ENCODE data around the gene WNT7B.

Gene WNT7B

DNA sequence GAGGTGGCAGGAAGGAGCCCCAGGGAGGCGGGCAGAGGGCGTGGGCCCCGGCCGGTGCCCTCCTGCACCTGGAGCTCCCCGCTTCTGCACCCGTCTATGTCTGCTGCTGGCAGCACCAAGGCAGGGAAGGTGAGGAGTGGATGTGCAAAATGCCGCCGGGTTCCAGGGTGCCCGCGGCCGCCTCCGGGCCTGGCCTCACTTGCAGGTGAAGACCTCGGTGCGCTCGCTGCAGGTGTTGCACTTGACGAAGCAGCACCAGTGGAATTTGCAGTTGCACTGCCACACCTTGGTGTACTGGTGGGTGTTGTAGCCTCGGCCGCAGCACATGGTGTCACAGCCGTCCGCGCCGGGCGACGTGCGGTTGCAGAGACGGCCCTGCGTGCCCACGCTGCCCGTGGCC is 54.3 kb downstream of the WNT7B start:
- no peak for FAIRE-seq

DNA sequence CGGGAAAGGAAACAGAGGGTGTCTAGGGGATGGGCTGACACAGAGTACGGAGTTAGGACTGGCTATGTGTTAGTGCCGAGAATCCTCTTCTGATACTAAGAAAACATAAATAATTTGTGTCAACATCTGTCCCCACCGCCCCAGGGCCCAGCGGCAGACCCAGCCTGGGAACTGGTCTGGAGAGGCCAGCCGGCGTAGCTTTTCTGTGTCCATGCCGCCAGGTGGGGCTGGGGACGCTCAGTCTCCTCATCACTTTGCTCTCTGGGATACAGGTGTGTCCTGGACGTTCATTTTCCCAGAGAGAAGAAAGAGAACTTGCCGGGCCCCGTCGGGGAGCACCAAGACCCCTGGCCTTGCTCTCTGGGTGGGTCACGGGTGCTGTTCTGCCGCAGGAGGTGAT is 54.7 kb downstream of the WNT7B start:
- FAIRE-seq: no peak

DNA sequence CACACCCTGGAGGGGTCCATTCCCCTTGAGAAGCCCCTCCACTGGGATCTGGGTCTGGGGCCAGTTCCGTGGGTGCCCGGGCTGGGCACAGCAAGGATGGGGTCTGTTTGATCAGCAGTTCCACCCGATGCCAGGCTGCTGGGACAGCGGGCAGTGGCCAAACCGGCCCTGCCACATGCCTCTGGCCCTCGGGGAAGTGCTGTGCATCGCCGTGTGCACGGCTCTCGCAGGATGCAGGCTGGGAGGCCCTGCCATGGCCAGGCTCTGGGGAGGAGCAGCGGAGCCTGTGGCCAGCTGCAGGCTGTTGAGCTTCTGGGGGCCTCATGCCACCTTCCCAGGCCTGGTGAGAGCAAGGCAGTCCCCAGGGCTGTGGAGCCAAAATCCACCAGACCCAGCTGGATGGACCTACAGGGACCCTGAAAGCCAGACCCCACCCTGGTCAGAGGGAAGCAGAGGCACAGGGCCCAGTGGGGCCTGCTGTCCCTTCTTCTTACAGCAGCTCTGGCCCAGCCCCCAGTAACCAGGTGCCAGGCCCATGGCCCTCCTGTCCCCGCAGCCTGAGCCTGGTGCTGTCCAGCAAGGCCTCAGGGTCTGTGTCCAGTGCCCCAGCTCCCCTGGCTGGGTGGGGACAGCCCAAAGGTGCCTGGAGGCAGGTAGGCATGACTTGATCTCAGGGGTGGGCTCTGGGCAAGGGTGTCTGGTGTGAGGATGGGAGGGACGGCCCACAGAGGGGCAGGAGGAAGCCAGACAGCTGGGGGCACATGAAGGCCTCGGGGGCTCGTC is 57.3 kb downstream of the WNT7B start:
- no peak for FAIRE-seq

DNA sequence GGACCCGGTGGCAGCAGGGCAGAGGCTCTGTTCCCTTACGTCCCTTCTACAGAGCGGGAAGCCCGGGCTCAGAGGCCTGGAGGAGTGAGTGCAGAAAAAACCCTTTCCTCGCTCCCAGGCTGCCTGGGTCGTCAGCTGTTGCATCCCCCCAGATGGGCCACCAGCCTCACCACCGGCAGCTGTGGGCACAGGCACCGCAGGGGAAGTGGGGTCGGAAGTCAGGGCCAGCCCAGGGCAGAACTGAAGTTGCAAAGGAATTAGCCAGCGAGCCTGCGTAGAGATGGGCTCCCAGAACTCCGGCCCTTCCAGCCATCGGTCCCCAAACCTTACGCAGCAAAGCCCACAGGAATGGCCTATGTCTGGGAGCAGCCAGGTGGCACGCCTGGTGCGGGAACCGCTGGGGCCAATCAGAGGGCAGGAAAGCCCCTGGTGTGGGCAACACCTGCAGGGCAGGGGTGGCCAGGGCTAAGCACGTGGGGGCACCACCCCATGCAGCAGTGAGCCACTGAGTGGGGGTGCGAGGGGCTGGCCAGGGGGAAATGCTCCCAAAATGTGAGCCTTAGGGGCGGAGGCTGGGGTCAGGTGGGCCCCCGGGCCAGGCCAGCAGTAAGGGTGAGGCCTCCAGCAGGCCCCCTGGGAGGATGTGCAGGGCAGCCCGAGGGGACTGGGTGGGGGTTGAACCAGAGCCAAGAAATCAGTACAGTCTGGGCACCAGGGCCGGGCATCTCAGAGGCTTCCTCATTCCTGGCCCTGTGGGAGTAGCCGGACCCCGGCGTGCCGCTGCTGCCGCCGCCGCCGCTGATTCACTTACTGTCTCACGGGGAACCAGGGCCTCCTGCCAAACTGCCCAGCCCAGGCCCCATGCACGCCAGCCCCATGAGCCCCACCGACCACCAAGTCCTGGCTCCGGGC is 58.2 kb downstream of the WNT7B start:
- no peak for FAIRE-seq

DNA sequence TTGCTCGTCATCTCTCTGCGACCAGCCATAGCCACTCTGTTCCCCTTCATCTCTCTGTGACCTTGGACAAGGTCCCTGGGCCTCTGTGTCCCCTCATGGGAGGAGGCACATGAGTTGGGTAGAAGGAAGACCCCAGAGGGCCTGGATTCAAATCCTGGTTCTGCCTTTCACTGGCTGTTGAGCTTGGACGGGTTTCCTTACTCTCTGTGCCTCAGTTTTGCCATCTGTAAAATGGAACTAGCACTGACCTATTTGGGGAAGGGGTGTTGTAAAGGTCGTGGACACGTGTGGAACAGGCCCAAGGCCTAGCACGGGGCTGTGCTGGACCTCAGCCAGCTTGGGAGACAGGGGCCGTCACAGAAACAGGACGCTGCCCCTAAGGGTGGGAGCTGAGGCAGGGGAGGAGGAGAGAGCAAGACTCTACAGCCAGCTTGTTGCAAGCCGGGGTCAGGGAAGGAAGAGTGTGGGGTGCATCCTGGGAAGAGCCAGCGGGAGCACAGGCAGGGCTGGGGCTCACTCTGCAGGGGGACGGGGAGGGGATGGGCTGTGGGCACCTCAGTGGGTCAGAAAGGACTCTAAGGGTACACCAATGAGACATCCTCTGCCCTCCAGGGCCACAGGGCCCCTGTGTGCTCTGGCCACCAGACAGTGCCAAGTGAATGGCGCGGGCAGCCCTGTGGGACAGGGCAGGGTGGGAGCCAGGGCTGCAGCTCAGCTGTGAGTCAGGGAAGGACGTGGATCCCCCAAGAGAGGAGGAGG is 59.1 kb downstream of the WNT7B start:
- no peak for FAIRE-seq

DNA sequence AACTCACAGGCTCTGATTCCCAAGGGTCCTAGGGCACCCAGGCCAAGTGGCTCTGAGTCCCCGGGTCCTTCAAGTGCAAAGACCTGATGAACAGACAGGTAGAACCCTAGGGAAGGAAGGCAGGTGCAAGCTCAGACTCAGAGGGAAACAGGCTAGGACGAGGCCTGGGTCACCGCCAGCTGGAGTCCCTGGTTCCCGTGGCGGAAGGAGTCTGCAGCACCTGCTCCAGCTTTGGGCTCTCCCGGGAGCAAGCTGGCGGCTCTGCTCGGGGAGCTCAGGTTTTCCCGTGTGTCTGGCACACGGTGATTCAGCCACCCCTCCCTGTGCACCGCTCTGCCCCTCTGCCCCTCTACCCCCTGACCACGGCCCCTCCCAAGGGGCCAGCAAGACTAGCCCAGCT is 59.8 kb downstream of the WNT7B start:
- no peak for FAIRE-seq

DNA sequence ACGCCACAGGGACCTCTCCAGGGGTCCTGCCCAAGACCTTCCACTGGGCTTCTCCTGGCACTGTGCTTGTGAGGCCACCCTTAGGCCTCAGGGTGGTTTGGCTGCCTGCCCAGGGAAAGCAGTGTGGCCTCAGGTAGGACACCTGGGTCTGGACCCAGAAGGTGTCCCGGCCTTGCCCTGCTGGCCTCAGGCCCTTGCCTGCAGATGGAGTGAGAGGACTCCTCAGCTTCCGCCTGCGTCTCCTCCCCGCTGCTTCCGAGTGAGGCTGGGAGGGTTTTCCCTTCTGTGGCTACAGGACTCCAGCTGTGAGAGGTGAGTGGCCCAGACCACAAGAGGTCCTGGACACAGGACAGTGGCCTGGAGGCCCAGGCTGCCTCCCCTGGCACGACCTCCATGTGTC is 60.4 kb downstream of the WNT7B start:
- no peak for FAIRE-seq

DNA sequence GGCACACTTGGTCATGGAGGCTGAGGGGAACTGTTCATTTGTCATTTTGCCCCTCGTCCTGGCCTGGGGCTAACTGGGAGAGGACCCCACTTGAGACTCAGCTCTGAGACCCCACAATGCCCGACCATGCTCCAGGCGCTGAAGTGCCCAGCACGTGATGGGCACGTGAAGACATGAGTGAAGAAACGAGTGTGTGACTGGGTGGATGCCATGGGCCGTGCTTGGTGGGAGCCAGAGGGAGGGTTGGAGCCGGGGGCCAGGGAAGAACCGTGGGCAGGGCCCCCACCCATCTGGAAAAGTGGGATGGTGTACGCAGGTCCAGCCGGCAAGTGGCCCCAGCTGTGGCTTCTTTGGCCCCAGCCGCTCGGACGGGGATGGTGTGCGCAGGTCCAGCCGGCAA is 61.1 kb downstream of the WNT7B start:
- FAIRE-seq: no peak

DNA sequence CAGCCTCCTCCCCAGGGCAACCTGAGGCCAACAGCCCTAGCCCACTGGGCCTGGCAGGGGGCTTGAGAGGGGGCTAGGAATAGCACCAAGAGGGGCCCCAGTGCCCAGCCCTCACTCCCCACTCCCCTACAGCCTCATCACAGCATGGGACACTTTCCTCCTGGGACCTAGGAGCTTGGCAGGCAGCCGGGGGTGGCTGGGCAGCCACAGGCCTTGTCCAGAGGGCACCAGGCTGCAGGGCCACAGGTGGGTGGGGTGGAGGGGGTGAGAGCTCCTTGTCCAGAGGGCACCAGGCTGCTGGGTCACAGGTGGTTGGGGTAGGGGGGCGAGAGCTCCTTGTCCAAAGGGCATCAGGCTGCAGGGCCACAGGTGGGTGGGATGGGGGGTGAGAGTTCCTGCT is 61.8 kb downstream of the WNT7B start:
- no peak for FAIRE-seq

DNA sequence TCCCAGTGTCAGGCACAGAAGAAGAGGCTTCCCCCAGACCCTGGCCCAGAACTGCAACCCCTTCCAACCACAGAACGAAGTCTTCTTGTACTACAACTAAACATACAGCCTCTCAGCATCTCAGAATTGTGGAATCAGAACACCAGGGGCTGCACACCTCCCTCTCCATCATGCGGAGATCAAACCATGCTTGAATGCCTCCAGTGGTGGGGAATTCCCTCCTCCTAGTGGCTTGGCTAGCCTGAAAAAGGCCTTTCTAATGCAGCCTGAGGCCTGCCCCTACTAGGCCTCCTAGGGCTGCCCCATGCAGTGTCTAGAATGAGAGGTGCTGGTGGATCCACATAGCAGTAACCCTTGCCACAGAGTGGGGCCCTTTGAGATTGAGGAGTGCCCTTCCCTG is 62.7 kb downstream of the WNT7B start:
- FAIRE-seq: no peak

DNA sequence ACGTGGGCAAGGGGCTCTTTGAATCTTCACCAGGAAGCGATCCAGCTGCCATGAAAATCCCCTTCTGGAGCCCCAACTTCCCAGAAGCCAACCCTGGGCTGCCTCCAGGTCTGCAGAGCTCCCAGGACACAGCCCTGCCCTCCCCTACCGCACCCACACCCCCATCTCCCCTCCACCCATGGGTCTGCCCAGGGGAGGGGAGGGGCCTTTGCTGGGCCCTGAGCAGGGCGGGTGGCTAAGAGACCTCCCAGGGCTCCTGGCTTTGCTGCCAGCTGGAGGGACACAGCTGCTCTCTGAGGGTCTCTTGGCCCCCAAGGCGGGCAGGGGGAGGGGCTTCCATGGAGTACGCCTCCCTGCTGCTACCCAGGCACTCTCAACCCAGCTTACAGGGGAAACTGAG is 64.1 kb downstream of the WNT7B start:
- FAIRE-seq: no peak

DNA sequence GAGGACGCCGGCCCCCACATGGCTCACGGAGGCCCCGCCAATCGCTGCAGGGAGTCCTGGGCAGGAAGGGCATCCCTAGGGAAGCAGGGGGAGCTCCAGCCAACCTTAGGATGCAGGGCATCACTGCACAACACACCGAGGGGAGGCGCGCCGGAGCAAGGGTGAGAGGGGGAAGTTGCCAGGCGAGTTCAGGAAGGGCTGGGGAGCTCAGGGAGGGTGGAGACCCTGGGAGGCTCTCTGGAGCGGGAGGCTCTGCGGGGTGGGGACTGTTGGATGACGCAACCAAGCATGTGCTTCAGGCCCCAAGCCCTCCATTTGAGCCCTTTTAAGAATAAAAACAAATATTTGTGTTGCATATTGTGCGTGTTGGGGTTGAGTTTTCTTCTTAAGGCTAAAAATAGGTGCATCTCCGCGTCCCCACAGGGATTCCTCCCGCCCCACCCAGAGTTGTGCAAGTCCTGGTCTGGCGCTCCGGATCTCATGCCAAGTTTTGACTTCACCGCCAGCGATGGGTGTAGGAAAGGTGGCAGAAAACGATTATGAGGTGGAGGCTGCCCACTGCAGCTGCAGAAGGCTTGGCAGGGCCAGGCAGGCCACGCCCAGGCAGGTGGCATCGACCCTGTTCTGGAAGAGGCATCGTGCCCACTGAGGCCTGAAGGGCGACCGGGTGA is 65.2 kb downstream of the WNT7B start:
- no peak for FAIRE-seq

DNA sequence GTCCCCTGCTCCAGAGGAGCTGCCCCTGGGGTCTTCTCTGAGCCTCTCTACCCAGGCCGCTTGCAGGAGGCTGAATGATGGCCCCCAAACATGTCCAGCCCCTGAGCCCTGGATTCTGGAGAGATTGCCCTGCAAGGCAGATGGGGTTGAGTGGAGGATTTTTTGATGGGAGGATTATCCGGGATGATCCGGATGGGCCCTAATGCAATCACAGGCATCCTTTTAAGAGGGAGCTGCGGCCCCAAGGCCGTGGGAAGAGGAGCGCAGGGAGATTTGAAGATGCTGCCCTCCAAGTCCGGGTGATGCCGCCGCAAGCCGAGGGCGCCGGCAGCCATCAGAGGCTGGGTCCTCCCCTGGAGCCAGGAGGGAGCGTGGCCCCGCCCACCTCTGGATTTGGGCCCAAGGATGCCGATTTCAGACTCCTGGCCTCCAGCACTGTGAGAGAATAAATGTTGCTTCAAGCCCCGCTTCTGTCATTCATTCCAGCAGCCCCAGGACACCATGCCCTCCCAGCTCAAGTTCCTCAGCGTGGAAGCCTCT is 66.0 kb downstream of the WNT7B start:
- no peak for FAIRE-seq

DNA sequence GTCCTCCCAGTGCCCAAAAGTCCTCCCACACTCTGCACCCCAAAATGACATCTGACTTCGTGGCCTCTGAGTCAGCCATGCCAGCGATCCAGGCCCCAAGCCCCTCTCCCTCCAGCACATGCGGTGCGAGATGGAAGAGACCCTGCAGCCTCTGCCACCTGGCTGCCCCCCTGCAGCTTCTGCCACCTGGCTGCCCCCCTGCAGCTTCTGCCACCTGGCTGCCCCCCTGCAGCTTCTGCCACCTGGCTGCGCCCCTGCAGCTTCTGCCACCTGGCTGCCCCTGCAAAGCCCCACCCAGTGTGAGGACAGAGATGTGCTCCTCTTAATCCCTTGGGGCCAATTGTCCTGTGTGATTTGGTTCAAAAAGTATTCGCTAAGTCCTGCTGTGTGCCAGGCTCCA is 68.0 kb downstream of the WNT7B start:
- no peak for FAIRE-seq

DNA sequence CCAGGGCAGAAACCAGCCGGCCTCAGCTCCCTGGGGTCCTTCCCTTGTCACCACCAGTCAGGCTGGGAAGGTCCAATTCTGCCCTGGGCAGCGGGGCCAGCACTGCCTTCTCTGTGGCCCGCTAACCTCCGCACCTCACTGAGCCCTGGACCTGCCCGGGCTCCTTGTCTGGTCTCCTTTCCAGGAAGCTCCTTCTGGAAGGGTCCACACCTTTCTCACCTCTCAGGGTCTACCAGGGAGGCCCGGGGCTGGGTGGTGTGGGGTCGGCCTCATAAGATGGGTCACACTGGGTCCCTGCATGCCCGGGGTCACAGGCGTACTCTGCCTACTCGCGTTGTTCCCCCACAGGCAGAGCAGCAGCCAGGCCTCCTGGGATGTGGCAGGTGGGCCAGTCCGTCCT is 69.0 kb downstream of the WNT7B start:
- FAIRE-seq: no peak

DNA sequence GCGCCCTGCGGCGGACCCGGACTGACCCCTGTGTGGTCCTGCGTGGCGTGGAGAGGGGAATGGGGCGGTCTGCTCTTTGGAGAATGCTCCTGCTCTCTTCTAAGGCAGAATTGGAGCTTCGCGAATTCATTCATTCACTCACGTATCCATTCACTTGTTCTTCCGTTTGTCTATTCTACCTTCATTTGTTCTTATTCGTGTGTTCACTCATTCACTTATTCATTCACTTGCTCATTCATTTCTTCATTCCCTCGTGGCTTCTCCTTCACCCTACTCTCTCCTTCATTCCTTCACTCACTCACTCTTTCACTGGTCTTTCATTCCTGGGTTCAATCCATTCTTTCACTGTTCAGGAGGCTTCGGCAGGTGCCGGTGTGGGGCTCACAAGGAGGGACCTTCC is 69.6 kb downstream of the WNT7B start:
- FAIRE-seq: no peak

DNA sequence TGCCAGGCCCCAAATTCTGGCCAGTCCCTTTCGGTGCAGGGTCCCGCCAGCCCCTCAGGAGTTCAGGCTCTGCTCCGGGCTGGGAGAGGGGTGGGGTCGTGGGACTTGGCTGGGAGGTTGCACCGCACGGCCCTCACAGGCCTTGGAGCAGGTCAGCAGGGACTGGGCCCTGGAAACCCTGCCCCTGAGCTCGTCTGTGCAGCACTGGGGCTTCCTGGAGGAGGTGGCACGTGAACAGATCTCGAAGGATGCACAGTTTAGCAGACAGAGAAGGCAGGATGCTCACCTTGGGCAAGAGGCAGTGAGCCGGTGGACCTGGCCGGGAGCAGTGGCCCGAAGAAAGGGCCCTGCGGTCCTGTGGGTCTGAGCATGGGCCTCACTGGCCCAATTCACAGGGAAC is 70.0 kb downstream of the WNT7B start:
- FAIRE-seq: no peak

DNA sequence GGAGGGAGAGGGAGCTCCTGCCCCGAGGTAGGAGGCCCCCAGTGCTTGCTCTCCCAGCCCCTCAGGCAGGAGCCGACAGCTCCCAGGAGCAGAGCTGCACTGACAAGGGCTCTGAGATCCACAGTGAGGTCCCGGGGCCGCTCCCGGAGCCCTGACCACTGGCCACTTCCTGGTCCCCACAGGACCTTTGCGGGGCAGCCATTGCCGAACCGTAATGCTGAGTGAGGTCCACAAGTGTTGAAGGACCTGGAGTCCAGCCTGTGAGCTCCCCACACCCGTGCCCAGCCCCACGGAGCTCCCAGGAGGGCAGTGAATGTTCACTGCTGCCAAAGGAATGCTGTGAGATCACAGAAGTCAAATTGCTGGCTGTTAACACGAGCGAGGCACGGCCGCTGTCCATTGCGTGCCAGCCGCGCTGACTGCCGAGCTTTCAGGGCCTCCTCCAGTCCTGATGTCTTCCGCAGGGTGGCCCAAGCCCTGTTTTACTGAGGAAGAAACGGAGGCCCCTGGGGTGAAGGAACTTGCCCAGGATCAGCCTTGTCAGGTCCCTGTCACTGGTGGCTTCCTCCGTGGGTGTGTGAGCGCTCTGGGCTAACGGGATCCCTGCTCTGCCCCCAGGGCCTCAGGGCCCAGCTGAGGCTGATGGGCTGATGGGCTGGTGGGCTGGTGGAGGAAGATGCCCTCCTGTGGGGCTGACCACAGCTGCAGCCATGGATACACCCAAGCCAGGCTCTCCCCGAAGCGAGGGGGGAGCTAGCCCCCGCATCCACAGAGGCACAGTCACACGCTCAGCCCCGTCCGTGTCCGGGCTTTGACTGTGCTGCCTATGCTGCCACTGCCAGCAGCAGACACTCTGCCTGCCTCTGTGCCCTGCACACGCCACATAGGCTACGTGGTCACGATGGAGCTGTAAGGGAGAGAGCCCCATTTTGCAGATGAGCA is 70.8 kb downstream of the WNT7B start:
- no peak for FAIRE-seq

DNA sequence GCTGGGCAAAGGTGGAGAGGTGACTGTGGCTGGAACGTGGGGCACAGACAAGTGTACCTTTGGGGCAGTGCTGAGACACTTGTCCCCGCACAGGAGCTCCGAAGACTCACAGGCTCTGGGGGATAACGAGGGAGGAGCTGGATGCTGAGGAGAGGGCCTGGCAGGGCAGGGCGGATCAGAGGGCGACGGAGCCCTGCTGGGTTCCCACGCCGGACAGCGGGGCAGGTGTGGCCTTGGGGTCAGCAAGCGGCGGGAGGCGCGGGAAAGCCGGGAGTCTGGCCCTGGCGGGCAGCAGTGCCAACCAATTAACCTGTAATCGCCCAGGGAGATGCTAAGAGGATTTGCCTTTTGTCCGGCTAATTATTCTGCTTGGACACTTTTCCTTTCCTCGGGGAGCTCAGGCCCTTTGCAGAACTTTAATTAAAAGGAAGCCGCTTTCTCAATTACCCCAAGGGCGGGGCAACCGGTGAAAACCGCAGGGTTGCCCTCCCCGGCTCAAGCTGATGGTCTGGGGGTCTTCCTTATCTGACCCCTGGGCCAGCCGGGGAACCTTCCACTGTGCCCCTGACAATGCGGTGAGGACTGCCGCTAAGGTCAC is 71.5 kb downstream of the WNT7B start:
- no peak for FAIRE-seq

DNA sequence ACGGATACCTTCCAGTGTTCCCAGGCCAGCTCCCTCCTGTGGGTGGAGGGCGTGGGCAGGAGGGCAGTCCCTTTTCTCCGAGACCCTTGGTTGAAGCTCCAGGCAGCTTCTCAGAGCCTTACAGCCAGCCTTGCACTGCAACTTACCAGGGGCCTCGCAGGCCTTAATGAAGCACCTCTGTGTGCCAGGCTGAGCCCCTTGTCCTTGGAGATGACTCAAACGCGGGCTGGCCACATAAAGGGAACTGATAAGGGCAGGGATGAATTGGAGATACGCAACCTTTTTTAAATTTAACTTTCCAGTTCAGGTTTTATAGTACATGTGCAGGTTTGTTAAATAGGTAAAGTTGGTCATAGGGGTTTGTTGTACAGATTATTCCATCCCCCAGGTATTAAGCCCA is 72.7 kb downstream of the WNT7B start:
- FAIRE-seq: no peak
